ENCODE results near the gene LIPK.

GRCh38 chr10:88680958-88681357, 25.1 kb upstream of the LIPK start:
- TF ChIP-seq EZH2 (IDR thresholded peaks at IDR 0.05) (no peak), POLR2AphosphoS5 (IDR thresholded peaks at IDR 0.05; ENCODE audit: borderline replicate concordance, low read depth, low read length) (no peak), FOXP2 (optimal IDR thresholded peaks at IDR 0.05; ENCODE audit: control extremely low read depth, extremely low read length, insufficient read depth) (no peak)
